ENCODE results near the gene C11orf87.

C11orf87 gene

DNA sequence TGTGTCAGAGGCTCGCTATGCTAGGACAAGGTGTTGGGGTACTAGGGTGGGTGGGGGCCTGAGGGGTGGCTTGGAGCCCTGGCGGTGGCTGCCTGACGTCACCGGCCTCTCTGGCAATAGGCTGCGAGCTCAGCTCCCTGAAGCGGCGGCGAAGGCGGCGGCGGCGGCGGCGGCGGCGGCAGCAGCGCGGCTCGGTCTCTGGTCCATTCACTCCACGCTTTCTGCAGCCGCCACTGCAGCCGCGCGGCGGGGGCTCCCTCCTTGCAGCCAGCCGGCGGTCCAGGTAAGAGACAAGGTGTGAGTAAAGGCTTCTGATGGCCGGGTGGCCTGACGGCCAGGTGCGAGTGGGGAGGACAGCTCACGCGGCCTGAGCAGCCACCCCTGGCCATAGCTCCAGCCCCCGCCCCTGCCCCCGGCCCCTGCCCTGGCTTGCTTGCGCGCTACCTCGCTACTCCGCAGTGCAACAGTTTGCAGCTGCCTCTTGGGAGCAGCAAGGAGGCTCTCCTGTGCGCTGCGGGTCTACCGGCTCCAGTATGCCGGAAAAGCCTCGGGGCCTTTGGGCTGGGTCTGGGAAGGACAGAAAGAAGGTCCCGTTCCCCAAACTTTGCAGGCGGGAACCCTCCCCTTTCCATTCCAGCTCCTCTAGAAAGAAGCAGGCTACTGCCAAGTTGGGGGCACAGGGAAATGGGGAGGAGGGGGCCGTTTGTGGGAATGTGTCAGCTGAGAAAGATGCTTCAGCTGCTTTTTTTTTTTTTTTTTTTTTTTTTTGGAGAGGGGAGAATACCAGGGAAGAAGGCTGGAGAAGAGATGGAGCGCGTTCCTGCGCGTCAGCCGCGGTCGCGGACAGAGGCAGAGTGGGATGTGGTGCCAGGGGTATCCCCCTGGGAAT lies at the start of gene C11orf87:
C11orf87 (plus strand) TSS at position 210 of the 889 bp plus-strand sequence. CDS start 1,444 bp downstream, outside the sequence.
- no peak within 1 kb of the TSS for H2AFZ ChIP-seq (ENCODE audit: low read depth)

DNA sequence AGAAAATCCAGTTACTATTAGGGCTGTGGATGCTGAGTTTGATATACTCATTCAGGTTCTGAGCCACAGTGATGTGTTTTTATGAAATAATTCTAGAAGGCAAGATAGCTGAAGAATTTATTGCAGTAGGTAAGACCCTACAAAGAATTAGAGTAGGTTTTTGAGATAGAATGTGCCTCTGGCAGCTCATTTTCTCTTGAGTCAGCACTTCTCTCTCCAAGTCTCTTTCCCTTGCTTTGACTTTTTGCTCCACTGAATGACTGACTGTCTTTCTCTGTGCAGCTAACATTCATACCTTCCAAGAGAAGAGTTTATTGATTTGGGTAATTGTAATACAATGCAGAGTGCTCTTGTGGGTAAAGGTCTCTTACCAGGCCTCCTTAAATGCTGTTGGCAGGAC lies 48.0 kb upstream of the C11orf87 start:
- no peaks in the 10 kb centered on the region for H4K20me1 ChIP-seq (ENCODE audit: insufficient read depth)
- H3K4me2 ChIP-seq: no peak overlapping the region
- no peaks in the 10 kb centered on the region for H3K4me1 ChIP-seq (ENCODE audit: low read depth, poor library complexity, severe bottlenecking)
- no peaks in the 10 kb centered on the region for H3K27me3 ChIP-seq (ENCODE audit: insufficient read depth, low read depth)
- no peak overlapping the region for H3K4me3 ChIP-seq (IDR thresholded peaks at IDR 0.05; ENCODE audit: insufficient read depth, low read depth, low read length)
- H2AFZ ChIP-seq (ENCODE audit: low read depth): no peak overlapping the region
- H3K79me2 ChIP-seq (ENCODE audit: insufficient read depth, low read depth): no peaks in the 10 kb centered on the region
- H3K36me3 ChIP-seq (ENCODE audit: insufficient read depth): no peaks in the 10 kb centered on the region
- TF ChIP-seq, protein P1, sequence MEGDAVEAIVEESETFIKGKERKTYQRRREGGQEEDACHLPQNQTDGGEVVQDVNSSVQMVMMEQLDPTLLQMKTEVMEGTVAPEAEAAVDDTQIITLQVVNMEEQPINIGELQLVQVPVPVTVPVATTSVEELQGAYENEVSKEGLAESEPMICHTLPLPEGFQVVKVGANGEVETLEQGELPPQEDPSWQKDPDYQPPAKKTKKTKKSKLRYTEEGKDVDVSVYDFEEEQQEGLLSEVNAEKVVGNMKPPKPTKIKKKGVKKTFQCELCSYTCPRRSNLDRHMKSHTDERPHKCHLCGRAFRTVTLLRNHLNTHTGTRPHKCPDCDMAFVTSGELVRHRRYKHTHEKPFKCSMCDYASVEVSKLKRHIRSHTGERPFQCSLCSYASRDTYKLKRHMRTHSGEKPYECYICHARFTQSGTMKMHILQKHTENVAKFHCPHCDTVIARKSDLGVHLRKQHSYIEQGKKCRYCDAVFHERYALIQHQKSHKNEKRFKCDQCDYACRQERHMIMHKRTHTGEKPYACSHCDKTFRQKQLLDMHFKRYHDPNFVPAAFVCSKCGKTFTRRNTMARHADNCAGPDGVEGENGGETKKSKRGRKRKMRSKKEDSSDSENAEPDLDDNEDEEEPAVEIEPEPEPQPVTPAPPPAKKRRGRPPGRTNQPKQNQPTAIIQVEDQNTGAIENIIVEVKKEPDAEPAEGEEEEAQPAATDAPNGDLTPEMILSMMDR (conservative IDR thresholded peaks at IDR 0.05; ENCODE audit: low read depth, low read length): no peak
- H3K27ac ChIP-seq: no peak overlapping the region
- H3K9ac ChIP-seq: no peak overlapping the region

More for the DNA sequence above, at the start of gene C11orf87:
- TF ChIP-seq, protein P1 (conservative IDR thresholded peaks at IDR 0.05; ENCODE audit: low read depth, low read length): no peak
- Histone ChIP-seq H3K9ac (no peak within 1 kb of the TSS), H3K4me3 (IDR thresholded peaks at IDR 0.05; ENCODE audit: insufficient read depth, low read depth, low read length) (no peak within 1 kb of the TSS), H3K27me3 (ENCODE audit: insufficient read depth, low read depth) (no peaks in the 10 kb centered on the region), H3K79me2 (ENCODE audit: insufficient read depth, low read depth) (no peaks in the 10 kb centered on the region), H3K4me2 (no peak within 1 kb of the TSS), H4K20me1 (ENCODE audit: insufficient read depth) (no peaks in the 10 kb centered on the region), H3K27ac (no peak within 1 kb of the TSS), H3K4me1 (ENCODE audit: low read depth, poor library complexity, severe bottlenecking) (no peaks in the 10 kb centered on the region), H3K36me3 (ENCODE audit: insufficient read depth) (no peaks in the 10 kb centered on the region)

- Histone ChIP-seq H3K4me1 (ENCODE audit: low read depth, poor library complexity, severe bottlenecking) (no peaks in the 10 kb centered on the region), H2AFZ (ENCODE audit: low read depth) (no peak overlapping the region), H3K79me2 (ENCODE audit: insufficient read depth, low read depth) (no peaks in the 10 kb centered on the region), H3K4me3 (IDR thresholded peaks at IDR 0.05; ENCODE audit: insufficient read depth, low read depth, low read length) (no peak overlapping the region), H3K36me3 (ENCODE audit: insufficient read depth) (no peaks in the 10 kb centered on the region), H3K9ac (no peak overlapping the region), H3K4me2 (no peak overlapping the region), H4K20me1 (ENCODE audit: insufficient read depth) (no peaks in the 10 kb centered on the region), H3K27ac (no peak overlapping the region), H3K27me3 (ENCODE audit: insufficient read depth, low read depth) (no peaks in the 10 kb centered on the region)
- TF ChIP-seq, protein P1 (conservative IDR thresholded peaks at IDR 0.05; ENCODE audit: low read depth, low read length): no peak
These were observed 47.5 kb upstream of the C11orf87 start for GRCh38 chr11:109374441-109374840.

- TF ChIP-seq, protein P1 (conservative IDR thresholded peaks at IDR 0.05; ENCODE audit: low read depth, low read length): no peak
- no peaks in the 10 kb centered on the region for H4K20me1 ChIP-seq (ENCODE audit: insufficient read depth)
- no peak overlapping the region for H2AFZ ChIP-seq (ENCODE audit: low read depth)
- no peaks in the 10 kb centered on the region for H3K79me2 ChIP-seq (ENCODE audit: insufficient read depth, low read depth)
- no peak overlapping the region for H3K4me2 ChIP-seq
- H3K36me3 ChIP-seq (ENCODE audit: insufficient read depth): no peaks in the 10 kb centered on the region
- H3K27ac ChIP-seq: no peak overlapping the region
- H3K27me3 ChIP-seq (ENCODE audit: insufficient read depth, low read depth): no peaks in the 10 kb centered on the region
- no peak overlapping the region for H3K4me3 ChIP-seq (IDR thresholded peaks at IDR 0.05; ENCODE audit: insufficient read depth, low read depth, low read length)
- no peaks in the 10 kb centered on the region for H3K4me1 ChIP-seq (ENCODE audit: low read depth, poor library complexity, severe bottlenecking)
- no peak overlapping the region for H3K9ac ChIP-seq
These were observed 44.8 kb upstream of the C11orf87 start for GRCh38 chr11:109377039-109377742.

All from KMS-11 (cell line).